Ascending aorta (tissue), 2 donors: ENCODE data around the gene ARMC3. TPM values are rescaled to one million over a fixed set of nuclear protein-coding genes. Genes with fewer than 3 reads are reported as not detected.

ENCODE experiments used
- DNase-seq, 2 donors: peaks; one replicate each; pipeline ENCODE4 v3.0.0-alpha.2; 2019; ENCODE audit warnings: low spot score in 2 of 2
- H3K27ac ChIP-seq, 2 donors: fragments of 200-600 bp; sonication (generic); one replicate each; pipeline ENCODE4 v1.5.1; 2016 to 2017; ENCODE audit warnings: mild to moderate bottlenecking in 1 of 2
- H3K27me3 ChIP-seq: fragments of 200-600 bp; sonication (generic); one replicate; pipeline ENCODE4 v1.5.1; 2017
- H3K36me3 ChIP-seq, 2 donors: fragments of 200-600 bp; sonication (generic); one replicate each; pipeline ENCODE4 v1.5.1; 2016
- H3K4me1 ChIP-seq, 2 donors: fragments of 200-600 bp; sonication (generic); one replicate each; pipeline ENCODE4 v1.5.1; 2016 to 2017; ENCODE audit warnings: mild to moderate bottlenecking in 1 of 2
- H3K4me3 ChIP-seq, 2 donors: fragments of 200-600 bp; sonication (generic); one replicate each; pipeline ENCODE4 v1.5.1; 2016 to 2017; ENCODE audit warnings: mild to moderate bottlenecking in 1 of 2
- H3K9me3 ChIP-seq, 2 donors: fragments of 200-600 bp; sonication (generic); one replicate each; pipeline ENCODE4 v1.5.1; 2016
- CTCF ChIP-seq, 3 experiments: fragments of 200-600 bp in 2 of 3; fragments of 450-650 bp in 1 of 3; sonication (generic) in 2 of 3; IDR thresholded peaks; one replicate each; pipeline ENCODE4 v1.5.1; 2016 to 2019; ENCODE audit warnings: antibody characterized with exemption in 3 of 3, mild to moderate bottlenecking in 1 of 3, moderate library complexity in 1 of 3
- intact Hi-C: fragments of 100-400 bp; cut with DNase I; formaldehyde crosslinking; loops from one replicate; pipeline ENCODE4 v1.15.1; 2023
- total RNA-seq: library from RNA; depleted of rRNA; stranded (reverse); fragments of >200 nt; gene quantifications from one replicate; pipeline ENCODE4 v1.1.0, GENCODE V29; 2016

Gene ARMC3
- total RNA-seq, 1 donor from 2014 or later: not detected

GRCh38 chr10:23051278-23051677 lies 123.4 kb downstream of the ARMC3 start:
- TF ChIP-seq CTCF (IDR thresholded peaks at IDR 0.05): no peak
- H3K27me3 ChIP-seq: no peaks in the 10 kb centered on the region
- no peaks in the 10 kb centered on the region for H3K9me3 ChIP-seq
- no peak overlapping the region for H3K27ac ChIP-seq
- H3K4me1 ChIP-seq: no peaks in the 10 kb centered on the region
- H3K36me3 ChIP-seq: no peaks in the 10 kb centered on the region
- no peak overlapping the region for H3K4me3 ChIP-seq
- DNase-seq: no peak
- intact Hi-C loops: no loop called here

GRCh38 chr10:23051855-23052331 lies 124.0 kb downstream of the ARMC3 start:
- intact Hi-C loops: no loop called here
- Histone ChIP-seq H3K36me3 (no peaks in the 10 kb centered on the region), H3K4me1 (no peaks in the 10 kb centered on the region), H3K4me3 (no peak overlapping the region), H3K27me3 (no peaks in the 10 kb centered on the region), H3K9me3 (no peaks in the 10 kb centered on the region), H3K27ac (no peak overlapping the region)
- TF ChIP-seq CTCF (IDR thresholded peaks at IDR 0.05): no peak
- DNase-seq: no peak

GRCh38 chr10:23053036-23053435 lies 125.2 kb downstream of the ARMC3 start:
- no peak for TF ChIP-seq CTCF (IDR thresholded peaks at IDR 0.05)
- Histone ChIP-seq H3K27me3 (no peaks in the 10 kb centered on the region), H3K36me3 (no peaks in the 10 kb centered on the region), H3K4me3 (no peak overlapping the region), H3K4me1 (peaks cover 0 to 2% of the 10 kb centered on the region in 2 donors), H3K9me3 (no peaks in the 10 kb centered on the region), H3K27ac (no peak overlapping the region)
- DNase-seq: no peak
- intact Hi-C loops: no loop called here

GRCh38 chr10:23055424-23056185 lies 127.8 kb downstream of the ARMC3 start:
- Histone ChIP-seq H3K4me1 (peaks cover 0 to 7% of the 10 kb centered on the region in 2 donors), H3K27ac (no peak overlapping the region), H3K27me3 (no peaks in the 10 kb centered on the region), H3K9me3 (no peaks in the 10 kb centered on the region), H3K4me3 (no peak overlapping the region), H3K36me3 (no peaks in the 10 kb centered on the region)
- intact Hi-C loops: no loop called here
- TF ChIP-seq CTCF (IDR thresholded peaks at IDR 0.05): no peak
- DNase-seq: no peak

GRCh38 chr10:23056186-23056579 lies 128.3 kb downstream of the ARMC3 start:
- no peaks in the 10 kb centered on the region for H3K27me3 ChIP-seq
- no peak overlapping the region for H3K27ac ChIP-seq
- H3K9me3 ChIP-seq: no peaks in the 10 kb centered on the region
- no peaks in the 10 kb centered on the region for H3K36me3 ChIP-seq
- no peak overlapping the region for H3K4me3 ChIP-seq
- H3K4me1 ChIP-seq: peaks cover 0 to 7% of the 10 kb centered on the region in 2 donors
- intact Hi-C loops: no loop called here
- no peak for DNase-seq
- no peak for TF ChIP-seq CTCF (IDR thresholded peaks at IDR 0.05)
